ENCODE measurements around the gene CCN5. TPM values are rescaled to one million over a fixed set of nuclear protein-coding genes. Genes with fewer than 3 reads are reported as not detected.
A peak's percentile ranks its signal among the peaks of the same experiment; 100 is the strongest.

The CCN5 gene
- total RNA-seq, 2 donors from 2014 or later: not detected

DNA sequence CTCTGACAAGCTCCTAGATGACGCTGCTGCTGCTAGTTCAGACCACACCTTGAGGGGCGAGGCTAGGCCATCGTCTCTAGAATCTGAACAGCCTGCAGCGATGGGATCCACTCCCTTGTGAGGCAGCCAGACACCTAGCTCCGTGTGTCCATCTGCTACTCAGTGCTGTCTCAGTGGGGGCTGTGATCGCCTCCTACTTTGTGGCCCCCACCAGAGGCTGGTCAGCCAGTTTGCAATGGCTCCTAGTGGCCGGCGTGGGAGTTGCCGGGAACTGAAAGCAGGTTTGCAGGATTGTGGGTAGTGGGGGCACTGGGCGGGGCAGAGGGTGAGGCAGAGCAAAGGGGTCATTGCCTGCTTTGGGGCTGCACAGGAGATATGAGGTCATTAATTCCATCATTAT lies 2.8 kb downstream of the CCN5 start:
- no peaks in the 10 kb centered on the region for H3K36me3 ChIP-seq (ENCODE audit: control insufficient read depth, insufficient read depth, low read length)
- H3K4me3 ChIP-seq (ENCODE audit: low read length): no peak overlapping the region
- peak; percentile 81 for DNase-seq
- WGBS, 2 experiments (ENCODE audit: insufficient coverage in 1 of 2, insufficient read length in 1 of 2): 45 to 75% methylated on average over 3 to 10 of the region's 10 CpGs
- Mint-ChIP-seq H3K4me3 (no peak overlapping the region), H3K9me3 (no peaks in the 10 kb centered on the region), H3K4me1 (no peaks in the 10 kb centered on the region), H3K36me3 (ENCODE audit: low read depth) (no peaks in the 10 kb centered on the region), H3K27ac (no peak overlapping the region), H3K27me3 (ENCODE audit: insufficient read depth) (no peaks in the 10 kb centered on the region)
- H3K27ac ChIP-seq (ENCODE audit: low read depth, low read length): no peak overlapping the region
- no peak overlapping the region for H3K9ac ChIP-seq (ENCODE audit: extremely low read depth, low read length, poor library complexity, severe bottlenecking)
- peak; percentile 73 for TF ChIP-seq CTCF (conservative IDR thresholded peaks at IDR 0.05)
- no peaks in the 10 kb centered on the region for H3K9me3 ChIP-seq (ENCODE audit: control insufficient read depth, low read length)
- H3K27me3 ChIP-seq (ENCODE audit: control insufficient read depth, insufficient read depth, low read length, poor library complexity, severe bottlenecking): no peaks in the 10 kb centered on the region
- H3K4me1 ChIP-seq (ENCODE audit: control insufficient read depth, insufficient read depth, low read length): no peaks in the 10 kb centered on the region

DNA sequence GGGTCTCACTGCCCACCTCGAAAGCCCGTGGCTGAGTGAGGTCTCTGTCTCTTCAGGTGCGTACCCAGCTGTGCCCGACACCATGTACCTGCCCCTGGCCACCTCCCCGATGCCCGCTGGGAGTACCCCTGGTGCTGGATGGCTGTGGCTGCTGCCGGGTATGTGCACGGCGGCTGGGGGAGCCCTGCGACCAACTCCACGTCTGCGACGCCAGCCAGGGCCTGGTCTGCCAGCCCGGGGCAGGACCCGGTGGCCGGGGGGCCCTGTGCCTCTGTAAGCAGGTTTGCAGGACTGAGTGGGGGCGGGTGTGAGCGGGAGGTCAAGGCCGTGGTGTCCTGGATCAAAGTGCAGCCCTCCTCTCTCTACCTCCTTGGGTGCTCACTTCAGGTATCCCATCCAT lies 4.7 kb downstream of the CCN5 start:
- Mint-ChIP-seq H3K27ac (no peak overlapping the region), H3K27me3 (ENCODE audit: insufficient read depth) (peaks cover 3% of the 10 kb centered on the region), H3K4me1 (no peaks in the 10 kb centered on the region), H3K4me3 (no peak overlapping the region), H3K9me3 (no peaks in the 10 kb centered on the region), H3K36me3 (ENCODE audit: low read depth) (no peaks in the 10 kb centered on the region)
- no peak for TF ChIP-seq CTCF (conservative IDR thresholded peaks at IDR 0.05)
- no peak overlapping the region for H3K9ac ChIP-seq (ENCODE audit: extremely low read depth, low read length, poor library complexity, severe bottlenecking)
- WGBS, 2 experiments (ENCODE audit: insufficient coverage in 1 of 2, insufficient read length in 1 of 2): 90 to 95% methylated on average over 15 to 19 of the region's 19 CpGs
- peak; percentile 42 for DNase-seq
- no peaks in the 10 kb centered on the region for H3K36me3 ChIP-seq (ENCODE audit: control insufficient read depth, insufficient read depth, low read length)
- H3K27me3 ChIP-seq (ENCODE audit: control insufficient read depth, insufficient read depth, low read length, poor library complexity, severe bottlenecking): no peaks in the 10 kb centered on the region
- H3K9me3 ChIP-seq (ENCODE audit: control insufficient read depth, low read length): no peaks in the 10 kb centered on the region
- no peaks in the 10 kb centered on the region for H3K4me1 ChIP-seq (ENCODE audit: control insufficient read depth, insufficient read depth, low read length)
- H3K4me3 ChIP-seq (ENCODE audit: low read length): no peak overlapping the region
- no peak overlapping the region for H3K27ac ChIP-seq (ENCODE audit: low read depth, low read length)

GRCh38 chr20:44720621-44720996 lies 5.4 kb downstream of the CCN5 start:
- Mint-ChIP-seq H3K36me3 (ENCODE audit: low read depth) (no peaks in the 10 kb centered on the region), H3K4me3 (no peak overlapping the region), H3K27me3 (ENCODE audit: insufficient read depth) (peaks cover 3% of the 10 kb centered on the region), H3K27ac (no peak overlapping the region), H3K9me3 (no peaks in the 10 kb centered on the region), H3K4me1 (no peaks in the 10 kb centered on the region)
- Histone ChIP-seq H3K4me3 (ENCODE audit: low read length) (no peak overlapping the region), H3K27me3 (ENCODE audit: control insufficient read depth, insufficient read depth, low read length, poor library complexity, severe bottlenecking) (no peaks in the 10 kb centered on the region), H3K27ac (ENCODE audit: low read depth, low read length) (no peak overlapping the region), H3K36me3 (ENCODE audit: control insufficient read depth, insufficient read depth, low read length) (no peaks in the 10 kb centered on the region), H3K9ac (ENCODE audit: extremely low read depth, low read length, poor library complexity, severe bottlenecking) (no peak overlapping the region), H3K9me3 (ENCODE audit: control insufficient read depth, low read length) (no peaks in the 10 kb centered on the region), H3K4me1 (ENCODE audit: control insufficient read depth, insufficient read depth, low read length) (no peaks in the 10 kb centered on the region)
- no peak for TF ChIP-seq CTCF (conservative IDR thresholded peaks at IDR 0.05)
- 83 to 84% methylated on average over 6 to 7 of the region's 7 CpGs for WGBS, 2 experiments (ENCODE audit: insufficient coverage in 1 of 2, insufficient read length in 1 of 2)
- peak; percentile 61 for DNase-seq
